GM21786 (cell line): ENCODE data around the gene VSIG8.

Experiments
- ATAC-seq: cut with Tn5 transposase; IDR thresholded peaks from one replicate; pipeline ENCODE4 v1.9.1; 2021; ENCODE audit not compliant: unreplicated experiment

The VSIG8 gene

GRCh38 chr1:159859767-159860322, 2.6 kb downstream of the VSIG8 start:
- no peak for ATAC-seq

DNA sequence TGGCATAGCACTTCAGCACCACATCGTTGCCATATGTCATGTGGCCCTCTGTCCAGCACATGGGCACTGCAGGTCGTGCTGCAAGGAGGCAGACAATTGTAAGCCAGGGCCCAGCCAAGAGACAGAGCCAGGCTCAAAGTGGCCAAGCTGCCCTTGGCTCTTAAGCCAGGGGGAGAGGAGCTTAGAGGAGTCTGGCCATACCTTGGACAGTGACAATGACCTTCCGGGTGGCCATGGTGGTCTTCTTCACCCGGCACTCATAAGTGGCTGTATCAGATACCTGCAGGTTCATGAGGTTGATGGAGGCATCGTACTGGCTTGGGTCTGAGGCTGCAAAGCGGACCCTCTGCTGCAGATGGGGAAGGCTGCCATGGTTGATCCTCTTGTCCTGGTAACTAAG, 4.6 kb downstream of the VSIG8 start:
- ATAC-seq, result no peak

- no peak for ATAC-seq
Measured at GRCh38 chr1:159856576-159856975, 5.9 kb downstream of the VSIG8 start.

GRCh38 chr1:159855709-159856108, 6.7 kb downstream of the VSIG8 start:
- no peak for ATAC-seq

DNA sequence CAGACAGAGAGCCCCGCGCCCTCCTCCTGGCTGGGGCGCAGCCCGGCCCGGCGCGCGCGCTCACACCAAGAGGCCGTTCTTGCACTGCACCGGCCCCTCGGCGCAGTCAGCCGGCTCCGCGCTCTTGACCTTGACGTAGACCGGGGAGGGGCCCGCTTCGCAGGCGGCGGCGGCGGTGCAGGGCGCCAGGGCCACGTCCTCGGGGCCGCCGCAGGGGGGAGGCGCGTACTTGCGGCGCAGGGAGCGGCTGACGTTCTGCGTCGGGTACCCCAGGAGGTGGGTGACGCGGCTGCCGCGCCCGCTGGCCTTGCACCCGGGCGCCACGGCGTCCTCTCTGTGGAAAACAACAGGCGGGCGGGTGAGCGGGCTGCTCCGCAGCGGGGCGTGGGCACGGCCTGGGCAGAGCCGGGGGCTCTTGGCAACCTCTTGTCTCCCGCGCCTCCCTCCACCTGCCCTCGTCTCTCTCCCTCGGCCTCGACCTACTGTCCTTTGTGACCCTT, 7.7 kb downstream of the VSIG8 start:
- peak; percentile 63 for ATAC-seq

GRCh38 chr1:159854116-159854692, 8.3 kb downstream of the VSIG8 start:
- ATAC-seq, result no peak

DNA sequence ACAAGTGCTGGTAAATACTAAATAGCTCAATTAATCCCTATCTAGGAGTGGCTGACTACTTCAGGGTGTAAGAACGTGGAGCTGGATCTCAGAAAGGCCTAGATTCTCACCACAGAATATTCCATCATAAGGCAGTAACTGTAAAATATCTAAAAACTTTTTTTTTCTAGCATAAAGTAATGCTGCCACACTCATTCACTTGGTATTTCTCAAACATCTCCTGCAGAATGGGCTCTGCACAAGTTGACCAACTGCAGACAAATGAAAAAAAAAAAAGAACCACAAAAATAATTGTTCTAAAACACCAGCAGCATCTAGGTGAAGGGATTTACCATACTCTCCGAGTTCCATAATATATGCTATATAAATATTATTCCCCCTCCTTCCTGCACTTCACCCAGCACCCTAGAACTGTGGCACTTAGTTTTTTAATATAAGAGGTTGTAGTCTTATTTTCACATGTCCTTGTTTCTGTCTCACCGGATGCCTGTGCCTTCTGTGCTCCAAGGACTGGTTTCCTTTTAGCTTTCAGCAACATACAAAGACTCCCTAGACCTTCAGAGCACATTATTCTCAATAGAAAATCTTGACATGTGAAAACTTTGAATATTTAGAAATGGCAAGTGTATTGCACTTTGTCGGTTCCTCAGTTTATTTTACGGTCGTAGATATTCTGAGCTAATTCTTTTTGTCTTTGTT, 8.9 kb downstream of the VSIG8 start:
- no peak for ATAC-seq

DNA sequence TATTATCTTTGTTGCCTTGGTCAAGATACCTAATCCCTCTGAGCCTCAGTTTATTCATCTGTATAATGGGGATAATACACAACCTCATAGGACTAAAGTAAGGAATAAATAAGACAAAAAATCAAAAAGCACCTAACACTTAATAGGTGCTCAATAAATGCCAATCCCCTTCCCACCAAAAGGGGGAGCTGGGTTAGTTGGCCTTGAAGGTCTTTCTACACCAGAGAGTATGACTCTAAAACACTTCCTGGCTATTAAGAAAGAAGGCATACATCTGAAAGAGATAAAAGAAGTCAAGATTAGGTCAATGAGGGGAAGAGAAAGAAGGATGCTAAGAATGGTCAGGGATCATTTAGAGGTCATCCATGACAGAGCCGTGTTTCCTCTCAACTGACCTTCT, 11.1 kb downstream of the VSIG8 start:
- no peak for ATAC-seq

GRCh38 chr1:159849626-159850366, 12.7 kb downstream of the VSIG8 start:
- ATAC-seq, result no peak

GRCh38 chr1:159848326-159848725, 14.1 kb downstream of the VSIG8 start:
- ATAC-seq, result no peak

DNA sequence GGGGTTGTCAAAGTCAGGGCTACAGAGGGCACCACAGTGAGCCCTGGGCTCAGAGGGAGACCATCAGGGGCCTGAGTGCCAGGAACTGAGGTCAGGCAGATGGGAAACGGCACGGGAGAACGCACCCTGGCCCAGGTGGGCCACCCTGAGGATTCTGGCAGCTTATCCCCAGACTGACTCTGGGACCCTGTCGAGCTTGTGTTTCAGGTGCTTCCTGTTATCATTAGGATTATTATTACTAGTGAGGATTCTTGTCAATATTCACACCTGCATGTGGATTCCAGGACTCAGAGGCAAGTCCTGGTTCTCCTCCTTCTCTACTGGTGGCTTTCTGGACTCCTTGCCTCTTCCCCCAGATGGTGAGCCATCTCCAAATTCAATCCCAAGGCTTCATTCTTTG, 15.2 kb downstream of the VSIG8 start:
- no peak for ATAC-seq

GRCh38 chr1:159845751-159846629, 16.5 kb downstream of the VSIG8 start:
- ATAC-seq, result no peak

GRCh38 chr1:159843459-159843858, 19.0 kb downstream of the VSIG8 start:
- ATAC-seq, result no peak

- ATAC-seq, result no peak
Measured at GRCh38 chr1:159841749-159842148, 20.7 kb downstream of the VSIG8 start.

DNA sequence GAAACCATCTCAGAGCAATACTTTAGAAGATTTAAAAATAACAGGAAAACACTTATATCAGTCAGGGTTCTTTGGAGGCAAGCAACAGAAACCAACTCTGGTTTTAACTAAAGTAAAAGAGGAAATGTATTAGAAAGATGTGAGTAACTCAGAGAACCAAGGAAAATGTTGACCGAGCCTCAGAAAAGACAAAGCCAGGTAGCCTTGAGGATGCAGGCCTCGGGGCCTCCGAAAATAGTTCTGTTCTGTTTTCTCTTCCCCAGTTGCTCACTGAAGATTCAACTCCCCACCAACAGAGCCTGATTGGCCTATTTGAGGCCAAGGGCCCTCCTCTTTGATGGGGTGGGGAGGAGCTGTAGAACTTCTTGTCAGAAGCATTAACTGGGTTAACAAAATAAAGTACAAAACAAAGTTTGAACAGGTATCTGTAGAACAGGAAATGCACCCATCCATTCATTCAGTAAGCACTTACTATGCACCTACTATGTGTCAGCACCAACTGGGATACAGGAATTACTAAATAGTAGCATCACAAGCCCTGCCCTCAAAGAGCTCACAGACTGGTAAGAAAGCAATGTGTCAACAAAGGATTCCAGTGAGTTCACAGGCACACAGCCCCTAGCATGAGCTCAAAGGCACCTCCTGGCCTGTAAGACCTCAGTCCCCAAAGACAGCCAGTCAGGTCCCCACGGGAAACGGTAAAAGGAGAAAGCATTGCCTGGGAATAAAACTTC, 23.2 kb downstream of the VSIG8 start:
- peak; percentile 80 for ATAC-seq

DNA sequence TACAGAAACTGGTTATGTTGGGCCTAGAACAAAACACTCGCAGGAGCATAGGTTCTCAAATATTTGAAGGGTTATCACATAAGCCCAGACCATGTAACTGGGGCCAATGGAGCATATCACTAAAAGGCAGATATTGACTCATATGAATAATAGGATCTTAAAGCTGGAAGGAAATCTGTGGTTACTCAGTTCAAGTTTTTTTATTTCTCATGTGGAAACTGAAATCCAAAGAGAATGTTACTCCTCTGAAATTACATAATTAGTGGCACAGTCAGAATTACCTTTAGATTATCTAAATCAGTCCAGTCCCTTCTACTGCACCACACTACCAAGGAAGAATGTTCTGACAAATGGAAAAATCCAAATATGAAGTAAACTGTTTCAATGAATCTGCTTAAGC, 23.7 kb downstream of the VSIG8 start:
- peak; percentile 56 for ATAC-seq

DNA sequence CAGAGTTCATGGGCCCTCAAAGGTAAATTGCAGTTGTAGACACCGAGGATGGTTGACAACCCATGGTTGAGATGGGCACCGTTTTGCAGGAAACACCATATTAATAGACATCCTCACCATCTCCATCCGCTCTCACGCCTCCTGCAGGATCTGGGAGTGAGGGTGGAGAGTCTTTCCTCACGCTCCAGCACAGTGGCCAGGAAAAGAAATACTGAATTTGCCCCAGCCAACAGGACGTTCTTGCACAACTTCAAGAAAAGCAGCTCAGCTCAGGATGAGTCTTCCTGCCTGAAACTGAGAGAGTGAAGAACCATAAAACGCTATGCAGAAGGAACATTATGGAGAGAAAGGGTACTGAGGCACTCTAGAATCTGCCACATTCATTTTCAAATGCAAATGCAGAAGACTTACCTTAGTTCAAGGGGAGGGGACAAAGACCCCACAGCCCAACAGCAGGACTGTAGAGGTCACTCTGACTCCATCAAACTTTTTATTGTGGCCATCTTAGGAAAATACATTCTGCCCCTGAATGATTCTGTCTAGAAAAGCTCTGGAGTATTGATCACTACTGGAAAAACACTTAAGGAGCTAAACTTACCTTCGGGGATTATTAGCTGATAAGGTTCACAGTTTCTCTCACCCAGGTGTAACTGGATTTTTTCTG, 26.5 kb downstream of the VSIG8 start:
- ATAC-seq, result no peak

- ATAC-seq, result no peak
Measured at GRCh38 chr1:159835356-159835755, 27.1 kb downstream of the VSIG8 start.

DNA sequence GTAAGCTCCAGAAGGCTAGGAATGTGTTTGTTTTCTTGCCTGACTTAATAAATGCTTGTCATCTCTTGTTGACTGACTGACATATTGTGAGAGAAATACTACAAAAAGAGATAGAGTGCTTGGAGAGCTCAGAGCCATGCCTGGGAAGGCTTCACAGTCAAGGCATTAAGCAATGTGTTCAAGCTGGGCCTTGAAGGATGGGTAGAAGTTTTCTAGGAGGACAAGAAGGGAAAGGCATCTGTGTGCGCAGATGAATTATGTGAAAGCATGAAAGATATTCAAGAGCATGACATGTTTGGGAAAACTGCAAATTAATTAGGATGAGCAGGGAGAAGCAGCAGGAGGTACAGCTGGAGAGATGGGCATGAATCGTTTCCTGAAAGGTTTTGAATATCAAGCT, 30.1 kb downstream of the VSIG8 start:
- no peak for ATAC-seq
